HG02970 (cell line): ENCODE results near the gene FARP1.
"Not testable (repeated sequence)": the region's sequence is repeated elsewhere in the genome, so short reads cannot be mapped to it uniquely, and the experiment has no call there.

ENCODE experiments used
- ATAC-seq: cut with Tn5 transposase; IDR thresholded peaks from one replicate; pipeline ENCODE4 v1.9.1; 2021; ENCODE audit warnings: mild to moderate bottlenecking, moderate library complexity, moderate number of reproducible peaks; ENCODE audit not compliant: unreplicated experiment, low FRiP score

Gene FARP1

DNA sequence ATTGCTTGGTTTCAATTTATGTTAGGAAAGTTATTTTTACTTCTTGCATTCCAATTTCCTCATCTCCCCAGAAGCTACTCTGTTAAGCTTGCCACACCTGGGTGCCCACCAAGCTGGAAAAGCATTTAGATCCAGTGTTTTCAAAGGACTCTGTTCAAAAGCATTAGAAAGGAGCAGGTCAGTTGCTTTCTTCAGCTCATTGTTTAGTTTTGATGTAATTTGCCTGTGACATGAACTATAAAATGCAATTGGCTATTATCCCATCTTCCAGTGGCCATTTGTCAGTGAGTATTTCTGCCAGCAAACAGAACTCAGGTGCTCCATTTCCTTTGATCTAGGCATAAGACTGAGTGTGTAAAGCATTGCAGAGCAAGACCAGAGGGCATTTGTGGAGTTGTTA lies 80.8 kb downstream of the FARP1 start:
- no peak for ATAC-seq

DNA sequence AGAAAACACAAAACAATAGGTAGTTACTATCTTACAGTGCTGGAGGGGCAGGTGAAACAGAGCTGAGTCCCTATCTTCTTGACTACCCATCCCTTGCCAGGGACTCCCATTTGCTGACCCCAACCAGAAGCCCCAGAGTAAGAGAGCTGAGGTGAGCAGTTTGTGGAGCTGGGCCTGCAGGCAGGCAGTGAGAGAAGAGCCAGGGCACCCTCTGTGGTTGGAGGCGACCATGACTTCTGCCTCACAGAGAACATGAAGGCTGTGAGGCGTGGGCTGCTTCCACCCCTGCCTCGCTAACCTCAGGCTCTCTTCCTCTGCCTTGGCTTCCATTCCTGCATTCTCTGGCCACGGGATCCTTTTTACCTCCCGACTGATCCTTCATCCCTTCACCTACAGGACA lies 81.7 kb downstream of the FARP1 start:
- ATAC-seq: no peak

DNA sequence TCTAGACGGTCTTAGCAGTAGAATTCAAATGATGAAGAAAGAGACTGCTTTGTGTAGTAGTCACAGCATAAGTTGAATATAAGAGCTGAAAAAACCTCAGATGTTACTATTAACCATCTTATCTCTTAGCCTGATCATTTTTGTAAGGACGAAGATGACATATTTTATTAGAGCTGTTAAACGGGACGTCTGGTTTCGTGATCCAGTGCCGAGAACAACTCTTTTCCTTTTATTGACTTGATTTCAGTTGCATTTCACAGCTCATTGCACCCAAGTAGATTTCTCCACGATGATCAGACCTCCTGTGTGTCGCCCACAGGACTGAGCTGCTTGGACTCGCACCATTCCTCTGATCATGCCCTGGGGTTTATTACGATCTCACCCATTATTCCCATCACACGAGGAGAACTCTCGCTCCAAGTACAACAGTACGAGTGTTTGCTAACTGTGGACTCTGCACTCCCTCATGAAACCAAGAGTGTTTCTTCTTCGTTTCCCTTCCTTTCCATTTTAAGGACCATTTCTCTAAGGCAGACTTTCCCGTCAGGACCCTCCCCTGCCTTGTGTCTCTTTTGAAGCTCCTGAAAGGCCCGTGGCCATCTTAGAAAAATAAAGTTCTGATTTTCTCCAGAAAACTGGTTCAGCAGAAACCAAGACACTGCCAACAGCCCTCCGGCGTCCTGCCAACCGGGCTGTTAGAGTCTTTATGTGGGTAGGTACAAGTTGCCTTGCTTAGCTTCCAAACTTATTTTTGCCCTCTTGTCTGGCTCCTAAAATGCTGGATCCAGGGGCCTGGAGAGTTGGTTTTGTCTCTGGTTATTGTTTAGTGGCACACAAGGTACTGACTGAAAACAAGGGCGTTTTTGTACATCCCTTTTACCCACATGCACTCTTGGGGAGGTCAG lies 82.4 kb downstream of the FARP1 start:
- no peak for ATAC-seq

DNA sequence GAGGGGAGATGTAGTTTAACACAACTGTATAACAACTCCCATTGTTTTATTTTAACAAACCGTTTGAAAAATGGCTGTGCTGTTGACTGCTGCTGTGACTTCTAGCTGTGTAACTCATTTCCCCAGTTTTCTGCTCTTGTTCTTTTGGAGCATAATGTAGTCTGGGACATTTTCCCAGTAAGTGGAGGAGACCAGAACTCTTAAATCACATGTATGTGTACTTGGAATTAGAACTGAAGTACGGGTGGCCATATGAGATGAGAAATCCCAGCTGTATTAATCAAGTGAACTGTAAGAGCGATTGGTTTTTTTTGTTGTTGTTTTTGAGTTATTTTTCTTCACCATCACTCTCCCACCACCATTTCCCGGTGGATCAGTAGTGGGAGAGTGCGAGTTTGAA lies 83.6 kb downstream of the FARP1 start:
- no peak for ATAC-seq

DNA sequence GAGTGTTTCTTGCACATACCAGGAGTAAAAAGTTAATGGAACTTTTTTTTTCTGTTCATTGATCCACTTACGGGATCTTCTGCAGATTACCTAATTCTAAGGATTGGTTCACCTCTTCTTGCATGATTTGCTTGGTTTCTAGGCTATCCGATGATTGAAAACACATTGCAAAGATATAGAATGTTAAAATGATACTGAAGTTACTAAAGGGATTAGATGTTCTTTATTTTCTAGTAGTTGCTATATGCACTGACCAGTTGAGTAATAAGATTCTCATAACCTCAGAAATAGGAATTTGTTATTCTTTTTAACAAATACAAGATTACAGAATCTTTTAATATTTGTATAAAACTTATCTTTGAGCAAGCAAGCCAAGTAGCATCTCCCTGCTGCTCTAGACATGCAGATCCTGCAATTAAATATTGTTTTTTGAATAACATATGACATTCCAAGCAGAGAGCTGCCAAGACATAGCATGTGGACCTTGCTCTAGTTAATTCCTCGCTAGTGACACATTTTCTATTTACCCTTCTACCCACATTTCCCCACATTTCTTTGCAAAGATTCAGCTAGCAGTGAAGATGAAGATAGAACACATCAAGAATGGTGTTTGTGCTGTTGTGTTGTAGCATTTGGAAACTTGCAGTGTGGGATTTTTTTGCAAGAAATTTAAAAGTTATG lies 85.9 kb downstream of the FARP1 start:
- ATAC-seq: no peak

DNA sequence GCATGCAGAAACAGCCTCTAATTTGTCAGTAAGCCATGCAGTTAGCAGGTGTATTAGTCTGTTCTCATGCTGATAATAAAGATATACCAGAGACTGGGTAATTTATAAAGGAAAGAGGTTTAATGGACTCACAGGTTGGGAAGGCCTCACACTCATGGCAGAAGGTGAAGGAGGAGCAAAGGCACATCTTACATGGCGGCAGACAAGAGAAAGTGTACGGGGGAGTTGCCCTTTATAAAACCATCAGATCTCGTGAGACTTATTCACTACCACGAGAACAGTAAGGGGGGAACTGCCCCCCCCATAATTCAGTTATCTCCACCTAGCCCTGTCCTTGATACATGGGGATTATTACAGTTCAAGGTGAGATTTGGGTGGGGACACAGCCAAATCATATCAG lies 87.9 kb downstream of the FARP1 start:
- ATAC-seq: not testable (repeated sequence)

DNA sequence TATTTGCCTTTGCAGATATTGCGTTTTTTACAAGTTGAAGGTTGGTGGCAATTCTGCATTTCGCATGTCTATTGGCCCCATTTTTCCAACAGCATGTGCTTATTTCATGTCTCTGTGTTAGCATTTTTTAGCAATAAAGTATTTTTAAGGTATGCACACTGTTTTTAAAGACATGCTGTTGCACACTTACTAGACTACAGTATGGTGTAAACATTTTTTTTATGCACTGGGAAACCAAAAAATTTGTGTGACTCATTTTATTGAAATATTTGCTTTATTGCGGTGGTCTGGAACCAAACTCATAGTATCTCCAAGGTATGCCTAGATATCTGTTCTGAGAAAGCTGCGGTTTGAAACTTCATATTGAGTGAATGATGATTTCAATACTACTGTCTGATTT lies 89.6 kb downstream of the FARP1 start:
- no peak for ATAC-seq

DNA sequence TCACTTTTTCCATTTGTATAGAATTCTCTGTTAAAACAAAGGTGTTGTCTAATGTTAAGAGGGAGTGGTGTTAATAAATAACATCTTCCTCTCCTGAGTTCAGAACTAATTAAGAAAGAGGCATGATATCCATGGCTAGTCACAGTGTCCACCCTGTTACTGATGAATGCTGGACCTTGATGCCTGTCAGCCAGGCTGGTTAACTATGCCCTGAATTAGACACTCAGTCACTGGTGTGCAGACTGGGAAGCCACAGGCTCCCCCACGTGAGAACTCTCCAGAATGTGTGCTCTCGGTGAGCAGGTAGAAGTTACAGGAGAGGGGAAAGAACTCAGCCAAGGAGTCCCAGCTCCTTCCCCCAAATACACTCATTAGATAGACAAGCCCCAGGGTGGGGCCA lies 90.2 kb downstream of the FARP1 start:
- no peak for ATAC-seq

DNA sequence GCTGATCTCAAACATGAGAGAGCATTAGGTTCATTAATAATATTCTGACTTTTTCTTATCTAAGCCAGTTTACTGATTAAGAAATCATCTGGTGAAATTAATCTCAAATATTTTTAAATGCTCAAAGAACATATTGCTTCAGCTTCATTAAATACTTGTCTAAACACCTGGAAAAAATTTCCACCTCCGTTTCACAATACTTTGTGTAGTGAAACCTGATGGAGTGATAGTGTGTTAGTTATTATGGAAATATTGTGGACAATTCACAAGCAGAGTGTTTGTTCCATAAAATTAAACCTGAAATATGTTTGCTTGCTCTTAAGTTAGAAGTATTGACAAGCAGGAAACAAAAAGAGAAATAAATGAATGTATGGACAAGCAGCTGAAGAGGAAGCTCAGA lies 91.5 kb downstream of the FARP1 start:
- ATAC-seq: no peak

DNA sequence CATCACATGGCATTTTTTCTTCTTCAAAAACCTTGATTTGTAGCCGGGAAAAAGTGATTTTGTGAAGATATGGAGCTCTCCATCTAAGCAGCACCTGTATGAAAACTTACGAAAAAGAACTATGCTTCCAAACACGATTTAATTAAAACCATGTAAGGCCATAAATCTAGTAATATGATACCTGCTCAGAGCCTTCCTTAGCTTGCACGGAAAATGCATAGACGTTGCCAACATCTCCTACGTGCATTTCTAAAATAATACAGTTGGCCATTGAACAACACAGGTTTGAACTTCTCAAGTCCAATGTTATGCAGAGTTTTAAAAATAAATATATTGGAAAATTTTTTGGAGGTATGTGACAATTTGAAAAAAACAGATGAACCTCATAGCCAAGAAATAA lies 93.3 kb downstream of the FARP1 start:
- ATAC-seq: no peak

DNA sequence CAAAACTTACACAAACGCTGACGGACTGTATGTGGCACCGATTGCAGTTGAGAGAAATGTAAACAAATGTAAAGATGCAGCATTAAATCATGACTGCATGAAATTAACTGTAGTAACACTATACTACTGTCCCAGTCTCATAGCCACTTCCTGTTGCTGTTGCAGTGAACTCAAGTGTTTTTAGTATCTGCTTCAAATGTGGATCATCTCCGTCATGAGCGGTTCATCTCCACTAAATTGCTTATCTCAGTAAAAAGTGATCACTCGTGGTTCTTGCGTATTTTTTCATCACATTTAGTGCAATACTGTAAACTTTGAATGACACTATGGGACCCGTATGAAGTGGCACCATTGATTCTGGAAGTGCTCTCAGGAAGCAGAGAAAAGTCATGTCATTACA lies 94.4 kb downstream of the FARP1 start:
- ATAC-seq: no peak

DNA sequence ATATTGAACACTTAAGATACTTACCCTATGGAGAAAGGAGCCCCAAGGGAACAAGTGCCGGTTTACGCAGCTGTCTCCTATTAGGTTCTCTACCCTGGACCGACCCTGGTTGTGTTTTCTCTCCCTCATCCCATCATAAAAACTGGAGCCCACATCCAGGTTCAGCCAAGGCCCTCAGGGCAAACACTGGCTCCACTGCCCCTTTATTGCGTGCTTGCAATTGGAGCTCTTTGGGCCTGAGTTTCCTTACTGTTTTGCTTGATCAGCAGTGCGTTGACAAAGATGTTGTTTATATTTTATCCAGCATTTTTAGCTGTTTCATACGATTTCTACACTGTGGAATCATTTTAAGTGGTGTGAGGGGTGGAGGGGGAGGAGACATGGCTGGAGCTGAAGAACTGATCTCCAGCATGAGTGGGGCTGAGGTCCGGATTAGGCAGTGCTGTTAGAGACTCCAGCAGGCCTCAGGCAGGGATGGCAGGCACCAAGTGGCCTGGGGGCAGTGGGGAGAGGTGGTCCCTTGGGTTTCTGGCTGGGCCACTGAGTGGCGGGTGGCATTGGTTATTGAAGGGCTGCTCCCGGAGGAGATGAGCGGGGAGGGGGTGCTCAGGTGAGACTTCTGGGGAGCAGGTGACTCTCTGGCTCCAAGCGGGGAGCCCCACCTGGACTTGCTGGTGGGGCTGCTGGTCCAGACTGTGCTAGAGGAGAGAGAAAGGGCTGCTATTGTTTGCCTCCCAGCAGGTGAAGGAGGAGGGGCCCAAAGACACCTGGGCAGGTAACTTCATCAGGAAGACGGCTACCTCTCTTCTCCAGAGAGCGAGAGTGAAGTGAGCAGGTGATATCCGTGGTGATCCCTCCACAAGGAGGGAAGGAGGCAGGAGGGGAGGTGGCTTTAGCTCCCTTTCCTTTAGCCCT lies 96.5 kb downstream of the FARP1 start:
- no peak for ATAC-seq

DNA sequence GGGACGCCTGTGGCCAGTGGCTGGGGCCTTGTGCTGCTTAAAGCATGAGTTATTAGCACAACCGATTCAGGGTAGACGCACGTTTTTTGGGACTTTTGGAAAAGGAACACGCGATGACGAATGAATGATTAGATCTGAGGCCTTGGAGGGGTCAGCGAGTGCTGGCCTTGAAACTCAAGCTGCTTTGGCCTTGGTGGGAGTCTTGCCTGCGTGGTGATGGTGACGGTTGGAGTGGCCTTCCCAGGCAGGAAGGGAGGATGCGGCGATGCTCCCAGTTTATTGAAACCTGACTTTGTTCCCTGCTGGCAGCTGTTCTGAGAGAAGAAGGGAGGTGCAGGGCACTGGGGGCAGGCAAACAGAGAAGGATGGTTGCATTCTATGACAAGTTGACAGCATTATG lies 97.2 kb downstream of the FARP1 start:
- ATAC-seq: no peak

DNA sequence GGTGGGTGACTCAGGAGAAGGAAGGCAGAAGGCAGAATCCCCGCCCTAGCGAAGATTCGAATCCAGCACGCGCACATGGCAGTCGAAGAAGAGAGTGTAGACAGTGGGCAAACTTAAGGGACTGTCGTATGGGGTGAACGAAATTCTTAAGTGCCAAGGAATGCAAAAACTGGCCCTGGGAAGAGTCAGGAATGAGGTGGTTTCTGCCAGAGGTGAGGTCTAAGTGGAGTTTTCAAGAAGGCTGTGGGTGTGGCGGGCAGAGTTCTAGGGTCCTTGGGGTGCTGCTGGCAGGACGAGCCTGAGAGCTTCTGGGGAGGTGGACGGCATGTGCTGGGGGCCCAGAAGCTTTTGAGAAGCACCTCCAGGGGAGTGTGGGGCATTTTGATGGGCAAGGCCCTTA lies 98.1 kb downstream of the FARP1 start:
- no peak for ATAC-seq

DNA sequence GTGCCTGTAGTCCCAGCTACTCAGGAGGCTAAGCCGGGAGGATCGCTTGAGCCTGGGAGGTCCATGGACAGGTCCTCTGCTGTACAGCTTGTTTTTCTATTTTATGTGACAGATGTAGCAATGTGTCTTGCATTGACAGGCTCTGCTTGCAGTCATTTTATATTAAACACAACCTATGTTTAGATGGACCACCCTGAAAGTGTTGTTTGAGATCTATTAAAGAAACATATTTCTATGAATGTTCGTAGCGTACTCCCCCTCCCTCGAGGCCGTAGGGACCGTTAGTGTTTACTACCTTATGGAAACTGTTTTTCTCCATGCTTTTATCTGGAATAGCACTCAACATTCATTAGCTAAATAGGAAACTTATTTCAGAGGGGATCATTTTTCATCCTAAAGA lies 99.1 kb downstream of the FARP1 start:
- ATAC-seq: no peak

DNA sequence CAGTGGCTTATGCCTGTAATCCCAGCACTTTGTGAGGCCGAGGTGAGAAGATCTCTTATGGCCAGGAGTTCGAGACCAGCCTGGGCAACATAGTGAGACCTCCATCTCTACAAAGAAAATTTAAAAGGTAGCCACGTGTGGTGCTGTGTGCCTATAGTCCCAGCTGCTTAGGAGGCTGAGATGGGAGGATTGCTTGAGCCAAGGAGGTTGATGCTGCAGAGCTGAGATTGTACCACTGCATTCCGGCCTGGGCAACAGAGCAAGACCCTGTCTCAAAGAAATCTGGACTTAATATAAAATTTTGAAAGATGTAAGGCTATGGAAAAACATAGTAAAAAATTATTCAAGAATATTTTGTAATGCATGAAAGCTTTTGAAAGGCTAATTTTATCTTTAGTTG lies 99.5 kb downstream of the FARP1 start:
- no peak for ATAC-seq

DNA sequence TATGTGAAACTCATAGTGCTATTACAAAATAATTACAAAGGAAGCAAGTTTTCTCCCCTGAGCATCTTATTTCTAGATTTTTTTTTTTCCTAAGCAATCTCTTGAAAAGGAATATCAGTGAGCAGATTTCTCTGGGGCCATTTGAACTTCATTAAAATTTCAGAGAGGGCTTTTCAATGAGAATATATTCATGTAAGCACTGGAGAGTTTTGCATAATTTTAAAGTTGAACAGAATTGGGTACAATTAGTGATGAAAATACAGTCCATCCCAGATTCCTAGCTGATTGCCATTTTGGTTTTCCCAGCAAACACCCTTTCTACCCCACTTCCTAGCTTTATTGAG lies 101.0 kb downstream of the FARP1 start:
- no peak for ATAC-seq

DNA sequence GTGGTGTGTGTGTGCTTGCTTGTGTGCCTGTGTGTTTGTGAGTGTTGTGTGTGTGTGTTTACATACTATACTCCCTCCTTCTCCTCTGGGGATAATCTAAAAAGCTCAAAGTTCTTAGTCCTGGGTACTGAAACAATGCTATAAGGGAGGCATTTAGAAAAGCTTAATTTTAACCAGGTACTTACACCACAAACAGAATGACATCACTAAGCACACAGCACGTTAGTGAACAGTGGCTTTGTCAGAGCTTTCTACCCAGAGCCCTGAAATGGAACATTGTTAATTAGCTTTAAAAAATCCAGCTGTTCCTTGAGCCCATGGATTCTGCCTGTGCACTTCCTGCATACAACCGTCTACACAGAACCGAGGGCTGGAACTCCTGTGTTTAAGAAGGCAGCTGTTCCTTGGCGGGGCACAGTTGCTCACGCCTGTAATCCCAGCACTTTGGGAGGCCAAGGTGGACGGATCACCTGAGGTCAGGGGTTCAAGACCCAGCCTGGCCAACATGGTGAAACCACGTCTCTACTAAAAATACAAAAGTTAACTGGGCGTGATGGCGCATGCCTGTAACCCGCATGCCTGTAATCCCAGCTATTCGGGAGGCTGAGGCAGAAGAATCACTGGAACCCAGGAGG lies 103.8 kb downstream of the FARP1 start:
- no peak for ATAC-seq

DNA sequence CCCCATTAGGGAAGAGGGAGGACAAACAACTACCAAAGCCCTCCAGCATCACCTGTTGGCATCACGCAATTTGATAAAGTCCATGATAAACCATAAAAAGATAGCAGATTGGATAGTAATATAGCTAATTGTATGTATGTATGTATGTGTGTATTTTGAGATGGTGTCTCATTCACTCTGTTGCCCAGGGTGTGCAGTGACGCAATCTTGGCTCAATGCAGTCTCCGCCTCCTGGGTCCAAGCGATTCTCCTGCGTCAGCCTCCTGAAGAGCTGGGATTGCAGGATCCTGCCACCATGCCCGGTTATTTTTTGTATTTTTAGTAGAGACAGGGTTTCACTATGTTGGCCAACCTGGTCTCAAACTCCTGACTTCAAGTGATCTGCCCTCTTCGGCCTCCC lies 108.8 kb downstream of the FARP1 start:
- no peak for ATAC-seq

DNA sequence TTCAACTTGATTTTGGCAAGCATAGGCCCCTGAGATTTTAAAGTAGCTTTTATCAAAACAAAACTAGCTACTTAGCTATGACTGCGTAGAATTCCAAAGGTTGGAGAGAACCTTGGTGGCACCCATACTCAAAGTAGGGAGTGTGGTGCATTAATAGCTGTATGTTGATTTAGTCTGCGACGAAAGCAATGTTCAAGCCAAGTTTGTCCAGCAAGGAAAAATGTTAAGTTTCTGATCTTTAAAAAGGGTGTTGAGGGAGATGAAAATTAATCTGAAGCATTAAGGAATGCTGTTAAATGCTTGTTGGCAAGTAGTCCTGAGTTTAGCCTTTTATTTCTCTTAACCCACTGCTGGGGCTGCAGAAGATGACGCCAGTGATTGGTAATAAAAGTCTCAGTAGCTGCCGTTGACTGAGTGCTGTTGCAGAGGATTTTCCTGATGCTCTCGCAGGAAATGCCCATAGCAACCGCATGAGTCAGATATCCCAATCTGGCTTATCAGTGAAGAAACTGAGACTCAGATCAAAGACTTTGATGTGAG lies 110.1 kb downstream of the FARP1 start:
- no peak for ATAC-seq
